Putamen (tissue), 1 donor: ENCODE measurements around the gene RSAD1.
"Not testable (repeated sequence)": the region's sequence is repeated elsewhere in the genome, so short reads cannot be mapped to it uniquely, and the experiment has no call there.

Source experiments
- DNase-seq: peaks from one replicate; pipeline ENCODE4 v3.0.0-alpha.2; 2016; ENCODE audit warnings: low spot score

Gene RSAD1

GRCh38 chr17:50472761-50473161 lies 5.9 kb upstream of the RSAD1 start:
- not testable (repeated sequence) for DNase-seq

- no peak for DNase-seq
Measured at GRCh38 chr17:50473901-50474300, 4.8 kb upstream of the RSAD1 start.

- no peak for DNase-seq
Measured at GRCh38 chr17:50474523-50474922, 4.1 kb upstream of the RSAD1 start.

- DNase-seq, result peak; percentile 27
Measured at GRCh38 chr17:50475362-50475761, 3.3 kb upstream of the RSAD1 start.

- DNase-seq, result not testable (repeated sequence)
Measured at GRCh38 chr17:50475775-50476544, 2.7 kb upstream of the RSAD1 start.

GRCh38 chr17:50476545-50477315 lies 1.9 kb upstream of the RSAD1 start:
- no peak for DNase-seq

GRCh38 chr17:50477976-50478375 lies 684 bp upstream of the RSAD1 start:
- DNase-seq, result no peak

GRCh38 chr17:50479522-50480141 lies 972 bp downstream of the RSAD1 start:
- DNase-seq, result peak; percentile 36

GRCh38 chr17:50480142-50480764 lies 1.6 kb downstream of the RSAD1 start:
- no peak for DNase-seq

- DNase-seq, result no peak
Measured at GRCh38 chr17:50480854-50481490, 2.3 kb downstream of the RSAD1 start.

GRCh38 chr17:50481648-50482047 lies 3.0 kb downstream of the RSAD1 start:
- no peak for DNase-seq

- no peak for DNase-seq
Measured at GRCh38 chr17:50482110-50482509, 3.5 kb downstream of the RSAD1 start.

- peak; percentile 89 for DNase-seq
Measured at GRCh38 chr17:50482516-50482915, 3.9 kb downstream of the RSAD1 start.

GRCh38 chr17:50483266-50483665 lies 4.6 kb downstream of the RSAD1 start:
- no peak for DNase-seq

GRCh38 chr17:50484386-50485155 lies 5.9 kb downstream of the RSAD1 start:
- DNase-seq, result no peak

- DNase-seq, result no peak
Measured at GRCh38 chr17:50487213-50488096, 8.8 kb downstream of the RSAD1 start.

GRCh38 chr17:50488880-50489279 lies 10.2 kb downstream of the RSAD1 start:
- DNase-seq, result no peak

GRCh38 chr17:50491505-50491904 lies 12.8 kb downstream of the RSAD1 start:
- no peak for DNase-seq

- DNase-seq, result no peak
Measured at GRCh38 chr17:50492214-50492613, 13.6 kb downstream of the RSAD1 start.

- no peak for DNase-seq
Measured at GRCh38 chr17:50493744-50494143, 15.1 kb downstream of the RSAD1 start.
